LHCN-M2 (cell line): ENCODE results near the gene SMAP1. TPM values are rescaled to one million over a fixed set of nuclear protein-coding genes. Genes with fewer than 3 reads are reported as not detected.

ENCODE experiments used
- DNase-seq: peaks from one replicate; pipeline ENCODE4 v3.0.0-alpha.2; 2012; ENCODE audit warnings: low read depth
- total RNA-seq: library from RNA; depleted of rRNA; stranded (reverse); fragments of >200 nt; gene quantifications from 2 replicates; pipeline ENCODE4 v1.2.3, GENCODE V29; 2014

The SMAP1 gene
- total RNA-seq, 1 experiment from 2014 or later = 21.0 TPM

DNA sequence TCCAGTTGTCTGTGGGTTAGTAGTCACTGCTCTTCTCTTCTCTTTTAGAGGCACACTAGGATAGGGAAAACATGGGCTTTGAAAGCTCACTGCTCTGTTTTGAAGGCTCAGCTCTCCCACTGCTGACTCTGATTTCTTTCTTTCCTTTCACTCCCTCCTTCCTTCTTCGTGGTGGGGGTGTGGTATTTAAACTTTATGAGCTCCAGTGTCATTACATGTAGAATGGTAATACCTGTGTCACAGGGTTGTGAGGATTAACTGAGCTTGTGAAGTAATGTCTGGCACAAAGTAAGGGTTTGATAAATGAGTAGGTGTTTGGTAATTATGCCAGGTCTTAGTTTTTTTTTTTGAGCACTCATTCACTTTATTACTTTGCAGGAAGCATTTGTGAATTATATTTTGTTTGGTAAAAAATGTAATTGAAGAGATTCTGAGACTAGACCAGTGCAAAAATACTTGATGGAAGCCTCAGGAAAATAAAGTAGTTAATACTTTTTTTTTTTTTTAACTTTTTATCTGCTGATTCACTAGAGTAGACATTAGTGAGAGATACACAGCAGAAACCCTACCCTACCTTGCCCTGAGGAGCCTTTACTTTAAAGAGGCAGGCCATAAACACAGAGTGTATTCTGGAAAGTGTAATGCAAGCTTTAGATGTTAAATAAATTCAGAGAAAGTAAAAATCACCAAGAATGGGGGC is 17.3 kb downstream of the SMAP1 start:
- no peak for DNase-seq

DNA sequence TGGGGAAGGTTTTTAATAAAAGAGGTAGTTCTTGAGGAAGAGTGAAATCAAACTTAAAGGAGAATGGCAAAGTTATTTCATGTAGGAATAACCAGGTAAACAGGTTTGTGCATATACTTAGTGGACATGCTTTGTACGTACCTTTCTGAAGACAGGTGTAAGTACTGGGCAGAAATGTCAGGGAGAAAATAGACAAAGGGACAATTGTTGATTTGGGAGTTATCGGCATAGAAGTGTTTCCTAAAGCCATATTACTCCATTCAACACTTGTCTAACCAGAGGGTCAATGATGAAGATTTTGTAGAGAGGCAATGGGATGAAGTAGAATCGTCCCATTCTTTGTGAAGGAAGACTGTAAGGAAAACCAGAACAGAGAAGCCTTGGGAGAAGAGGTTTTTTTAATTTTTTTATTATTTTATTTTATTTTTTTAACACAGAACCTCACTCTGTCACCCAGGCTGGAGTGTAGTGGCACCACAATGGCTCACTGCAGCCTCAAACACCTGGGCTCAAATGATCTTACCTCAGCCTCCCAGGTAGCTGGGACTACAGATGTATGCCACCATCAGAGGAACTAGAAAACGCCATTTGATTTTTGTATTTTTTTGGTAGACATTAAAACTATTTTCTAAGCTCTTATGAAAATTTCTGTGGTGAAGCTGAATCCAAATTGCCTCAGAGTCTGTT is 18.0 kb downstream of the SMAP1 start:
- DNase-seq = no peak

DNA sequence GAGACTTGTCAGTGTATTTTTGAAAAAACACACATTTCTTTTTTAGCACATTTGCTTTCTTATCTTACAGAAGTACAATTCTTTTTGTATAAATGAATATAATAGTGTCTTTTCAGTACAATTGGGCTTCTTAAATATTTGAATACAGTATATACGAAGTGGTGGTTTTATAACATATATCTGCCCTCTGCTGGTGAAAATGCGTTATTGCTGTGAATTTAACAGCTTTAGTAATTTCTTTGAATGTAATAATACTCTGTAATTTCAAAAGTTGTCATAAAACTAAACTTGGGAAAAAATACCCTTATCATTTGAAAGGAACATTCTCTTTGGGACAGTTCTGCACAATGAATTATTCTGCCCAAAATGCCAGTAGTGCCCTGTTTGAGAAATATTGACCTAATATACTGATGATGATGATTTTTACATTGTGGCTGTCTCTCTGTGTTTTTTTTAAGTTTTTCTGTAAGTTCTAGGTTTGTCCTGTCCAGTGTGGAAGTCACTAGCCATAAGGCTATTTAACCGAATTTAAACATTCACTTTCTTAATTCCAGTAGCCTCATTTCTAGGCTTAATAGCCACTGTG is 19.0 kb downstream of the SMAP1 start:
- peak; percentile 43 for DNase-seq

DNA sequence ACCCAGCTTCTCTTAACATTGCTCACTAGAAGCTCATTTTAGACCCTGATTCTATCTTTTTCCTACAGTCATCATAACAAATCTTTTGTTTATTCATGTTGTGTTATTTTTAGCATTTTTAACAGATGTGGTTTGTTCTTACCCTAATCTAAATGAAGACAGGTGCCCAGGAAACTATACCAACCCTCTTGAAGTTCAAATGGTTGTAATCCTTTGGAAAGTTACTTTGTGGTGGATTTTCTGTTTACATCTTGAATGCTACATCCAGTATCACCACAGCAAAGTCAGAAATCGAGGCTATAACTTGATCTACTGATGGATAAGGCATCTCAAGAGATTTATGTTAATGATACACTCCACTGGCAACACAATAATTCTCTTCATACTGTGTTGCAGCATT is 26.2 kb downstream of the SMAP1 start:
- no peak for DNase-seq

DNA sequence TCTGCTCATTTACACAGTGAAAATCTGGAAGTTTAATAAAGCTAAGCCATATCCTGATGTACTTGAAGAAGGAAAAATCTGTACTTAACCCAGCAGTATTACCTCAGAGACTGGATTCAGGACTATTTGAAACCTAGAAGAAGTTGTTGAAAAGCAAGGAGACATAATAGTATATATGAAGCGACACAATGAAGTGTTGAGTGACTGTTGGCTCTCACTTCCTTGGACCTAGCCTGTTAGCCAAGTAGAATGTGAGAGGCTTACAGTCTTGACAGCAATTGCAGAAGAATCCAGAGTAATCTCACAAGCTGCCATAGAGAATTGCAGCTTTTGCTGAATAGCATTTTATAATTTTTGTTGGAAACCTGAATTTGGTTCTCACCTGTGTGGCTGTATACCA is 26.7 kb downstream of the SMAP1 start:
- no peak for DNase-seq

DNA sequence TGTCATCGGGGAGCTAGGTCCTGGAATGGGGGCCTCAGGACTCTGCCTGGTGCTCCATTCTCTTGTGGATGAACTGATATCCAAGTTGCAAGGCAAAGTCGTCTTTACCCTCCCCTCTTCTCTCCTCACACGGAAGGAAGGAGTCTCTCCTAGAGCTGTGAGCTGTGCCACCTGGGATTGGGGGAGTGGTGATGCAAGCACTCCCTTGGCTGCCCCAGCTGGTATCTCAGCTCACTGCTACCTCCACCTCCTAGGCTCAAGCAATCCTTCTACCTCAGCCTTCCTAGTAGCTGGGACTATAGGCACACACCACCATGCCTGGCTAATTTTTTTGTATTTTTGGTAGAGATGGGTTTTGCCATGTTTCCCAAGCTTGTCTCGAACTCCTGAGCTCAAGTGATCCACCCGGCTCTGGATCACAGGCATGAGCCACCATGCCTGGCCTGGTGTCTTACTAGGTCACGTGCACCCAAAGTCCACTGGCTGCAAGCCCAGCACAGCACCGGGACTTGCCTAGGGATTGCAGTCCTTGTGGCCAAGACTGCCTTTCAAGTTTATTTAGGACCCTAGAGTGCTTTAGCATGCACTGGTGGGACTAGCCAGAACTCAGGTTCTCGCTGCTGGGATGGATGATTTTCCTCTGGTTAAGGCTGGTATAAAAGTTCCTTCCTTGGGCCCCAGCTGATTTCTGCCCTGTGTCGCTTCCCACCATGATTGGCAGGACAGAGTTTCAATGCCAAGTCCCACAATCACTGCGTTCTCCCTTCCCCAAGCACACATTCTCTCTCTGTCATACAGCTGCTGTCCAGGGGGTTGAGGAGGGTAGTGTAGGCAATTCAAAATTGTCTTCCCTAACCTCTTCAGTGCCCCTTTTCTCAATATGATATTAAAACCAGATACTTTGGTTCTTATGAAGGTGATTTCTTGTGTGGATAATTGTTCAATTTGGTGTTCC is 33.5 kb downstream of the SMAP1 start:
- no peak for DNase-seq

DNA sequence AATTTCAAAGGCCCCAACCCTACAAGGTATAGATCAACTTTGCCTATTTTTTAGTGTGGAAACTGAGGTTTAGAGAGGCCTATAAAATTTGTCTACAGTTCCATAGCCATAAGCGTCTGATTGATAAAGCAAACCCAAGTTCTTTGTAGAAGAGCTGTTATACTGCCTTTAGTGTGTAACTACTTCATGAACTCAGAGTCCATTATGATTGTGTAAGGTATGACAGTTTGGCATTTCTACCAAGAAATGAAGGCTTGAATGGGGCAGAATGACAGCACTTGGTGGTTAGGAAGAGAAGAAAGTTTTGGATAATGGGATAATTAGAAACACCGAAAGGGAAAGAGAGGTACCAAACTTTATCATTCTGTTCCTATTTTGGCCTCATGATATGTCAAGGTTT is 38.1 kb downstream of the SMAP1 start:
- DNase-seq = no peak

DNA sequence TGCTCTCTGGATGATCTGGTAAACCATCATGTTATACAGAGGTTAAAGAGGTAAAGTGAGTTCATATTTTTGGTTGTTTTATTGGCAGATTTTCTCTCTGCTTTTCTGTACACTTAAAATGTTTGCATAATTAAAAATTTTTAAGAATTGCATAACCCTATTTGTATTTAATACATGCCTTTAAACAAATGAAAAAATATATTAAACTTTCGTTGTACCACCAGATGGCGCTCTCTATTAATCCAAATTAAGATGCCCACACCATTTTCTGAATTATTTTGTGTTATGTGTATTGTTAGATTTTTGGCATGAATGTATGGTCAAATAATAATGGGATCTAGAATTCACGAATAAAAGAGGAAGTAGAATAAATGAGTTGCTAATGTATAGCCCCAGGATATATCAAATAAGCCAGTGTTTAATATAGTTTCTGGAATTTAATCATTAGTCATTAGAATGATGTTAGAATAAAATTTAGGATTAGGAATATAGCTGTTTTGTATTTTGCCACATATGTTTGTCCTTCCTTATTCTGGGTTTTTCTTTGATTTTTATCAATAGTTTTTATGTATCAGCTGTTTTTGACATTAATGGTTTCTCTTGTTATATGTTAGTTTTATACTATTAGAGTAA is 38.9 kb downstream of the SMAP1 start:
- DNase-seq = peak; percentile 38

DNA sequence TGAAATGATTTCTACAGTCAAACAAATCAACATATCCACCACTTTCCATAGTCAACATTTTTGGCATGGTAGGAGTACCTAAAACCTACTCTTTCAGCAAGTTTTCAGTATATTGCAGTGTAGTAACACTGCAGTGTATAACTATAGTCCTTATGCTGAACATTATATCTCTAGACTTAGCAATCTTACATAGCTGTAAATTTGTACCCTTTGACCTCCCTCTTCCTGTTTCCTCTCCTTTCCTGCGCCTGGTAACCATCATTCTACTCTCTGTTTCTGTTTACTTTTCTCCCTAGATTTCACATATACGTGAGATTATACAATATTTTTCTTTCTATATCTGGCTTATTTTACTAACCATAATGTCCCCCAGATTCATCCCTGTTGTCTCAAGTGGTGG is 40.2 kb downstream of the SMAP1 start:
- no peak for DNase-seq

DNA sequence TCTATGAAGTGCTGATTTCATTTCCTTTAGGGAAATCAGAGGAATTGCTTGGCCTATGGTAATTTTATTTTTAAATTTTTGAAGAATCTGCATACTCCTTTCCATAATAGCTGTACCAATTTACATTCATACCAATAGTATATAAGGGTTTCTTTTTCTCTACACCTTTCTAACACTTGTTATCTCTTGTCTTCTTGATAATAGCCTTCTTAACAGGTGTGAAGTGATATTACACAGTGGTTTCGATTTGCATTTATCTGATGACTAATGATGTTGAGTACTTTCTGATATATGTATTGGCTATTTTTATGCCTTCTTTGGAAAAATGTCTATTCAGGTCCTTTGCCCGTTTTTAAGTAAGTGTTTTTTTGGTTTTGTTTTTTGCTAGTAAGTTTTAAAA is 40.8 kb downstream of the SMAP1 start:
- DNase-seq = no peak

DNA sequence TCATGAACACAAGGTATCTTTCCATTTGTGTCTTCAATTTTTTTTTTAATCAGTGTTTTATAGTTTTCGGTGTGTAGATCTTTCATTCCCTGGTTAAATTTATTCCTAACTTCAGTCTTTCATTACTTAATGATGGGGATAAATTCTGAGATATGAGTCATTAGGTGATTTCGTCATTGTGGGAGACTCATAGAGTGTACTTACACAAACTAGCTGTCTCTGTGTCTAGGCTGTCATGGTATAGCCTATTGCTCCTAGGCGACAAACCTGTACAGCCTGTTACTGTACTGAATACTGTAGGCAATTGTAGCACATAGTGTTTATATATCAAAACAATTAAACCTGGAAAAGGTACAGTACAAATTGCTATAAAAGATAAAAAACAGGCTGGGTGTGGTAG is 42.1 kb downstream of the SMAP1 start:
- DNase-seq = peak; percentile 62

DNA sequence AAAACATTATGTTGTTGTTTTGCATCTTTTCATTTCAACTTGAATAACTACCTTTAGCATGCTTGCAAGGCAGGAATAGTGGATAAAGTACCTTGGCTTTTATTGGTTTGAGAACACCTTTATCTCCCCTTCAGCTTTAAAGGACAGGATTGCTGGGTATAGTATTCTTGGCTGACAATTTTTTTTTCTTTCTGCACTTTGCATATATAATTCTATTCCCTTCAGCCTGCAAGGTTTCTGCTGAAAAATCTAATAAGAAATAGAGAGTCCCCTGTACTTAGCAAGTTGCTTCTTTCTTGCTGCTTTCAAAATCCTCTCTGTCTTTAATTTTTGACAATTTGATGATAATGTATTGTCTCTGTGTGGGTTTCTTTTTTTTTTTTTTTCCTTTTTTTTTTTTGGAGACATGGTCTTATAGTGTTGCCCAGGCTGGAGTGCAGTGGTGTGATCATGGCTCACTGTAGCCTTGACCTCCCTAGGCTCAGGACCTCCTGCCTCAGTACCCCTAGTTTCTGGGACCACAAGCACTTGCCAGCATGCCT is 47.1 kb downstream of the SMAP1 start:
- DNase-seq = no peak

DNA sequence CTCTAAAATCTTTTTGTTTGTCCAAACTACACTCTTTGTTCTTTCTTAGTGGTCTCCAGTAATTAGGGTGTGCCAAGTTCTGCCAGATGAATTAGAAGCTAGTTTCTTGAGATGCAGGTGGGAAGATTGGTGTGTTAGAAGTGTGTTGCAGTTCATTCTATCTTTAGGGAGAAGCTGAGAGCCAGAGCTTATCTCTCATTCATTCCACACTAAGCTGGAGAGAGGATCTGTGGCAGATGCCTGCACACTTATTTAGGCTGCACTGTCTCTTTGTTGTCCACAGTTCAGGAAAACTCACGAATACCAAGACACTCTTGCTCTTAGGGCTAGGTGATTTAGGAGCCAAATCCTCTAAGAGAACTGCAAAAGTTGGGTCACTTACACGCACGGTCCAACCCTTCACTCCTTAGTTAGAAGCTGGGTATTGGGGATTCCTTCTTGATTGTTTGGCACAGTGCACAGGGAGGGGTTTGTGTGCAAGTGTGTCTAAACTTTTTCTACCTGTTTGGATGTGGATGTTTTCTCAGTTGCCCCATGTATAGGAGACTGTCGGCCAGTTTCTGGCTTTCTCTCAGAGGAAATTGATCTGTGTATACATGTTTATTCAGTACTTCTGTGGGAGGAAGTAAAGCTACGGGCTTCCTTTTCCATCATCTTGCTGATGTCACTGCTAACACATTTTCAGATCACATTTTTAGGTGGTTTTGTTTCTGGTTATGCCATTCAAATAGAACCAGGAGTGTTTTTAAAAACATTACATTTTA is 49.5 kb downstream of the SMAP1 start:
- no peak for DNase-seq

DNA sequence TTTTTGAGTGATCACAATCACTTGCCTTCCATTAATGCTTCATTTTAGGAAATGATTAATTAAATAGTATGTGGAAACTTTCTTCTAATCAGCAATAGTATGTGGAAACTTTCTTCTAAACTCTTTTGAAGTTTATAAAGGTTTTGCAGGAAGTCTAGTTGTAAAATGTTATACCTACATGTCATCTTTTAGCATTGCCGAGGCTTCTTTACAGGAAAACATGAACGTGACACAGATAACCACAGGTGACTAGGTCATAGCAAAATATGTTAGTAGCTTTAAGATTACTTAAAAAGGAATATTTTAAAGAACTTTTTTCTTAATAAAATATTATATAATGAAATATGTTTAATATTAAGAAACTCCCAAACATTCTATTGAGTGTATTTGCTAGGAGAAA is 56.8 kb downstream of the SMAP1 start:
- no peak for DNase-seq

DNA sequence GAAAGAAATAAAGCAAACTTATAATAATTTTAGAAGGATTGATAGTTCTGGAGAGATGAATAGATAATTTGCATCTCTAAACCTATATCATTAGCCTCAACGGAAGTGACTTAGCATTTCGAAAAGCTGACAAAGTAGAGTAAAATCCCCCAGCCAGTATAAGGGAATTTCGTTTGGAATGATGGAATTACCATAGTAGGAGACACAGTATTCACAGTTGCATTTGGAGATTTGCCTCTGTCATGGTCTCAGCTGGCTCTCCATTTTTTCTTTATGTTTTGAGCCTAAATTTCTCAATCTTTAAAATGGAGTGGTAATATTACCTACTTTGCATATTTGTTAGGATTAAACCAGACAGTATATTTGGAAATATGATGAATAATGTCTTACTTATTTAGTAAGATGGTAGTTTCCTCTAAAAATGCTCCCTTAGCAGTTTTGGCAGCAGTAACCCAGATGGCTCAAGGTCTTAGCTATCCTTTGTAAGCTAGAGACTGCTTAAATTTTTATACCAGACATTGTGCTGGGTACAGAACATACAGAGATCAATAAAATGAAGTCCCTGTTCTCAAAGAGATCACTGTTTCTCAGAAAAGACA is 58.2 kb downstream of the SMAP1 start:
- peak; percentile 2 for DNase-seq

DNA sequence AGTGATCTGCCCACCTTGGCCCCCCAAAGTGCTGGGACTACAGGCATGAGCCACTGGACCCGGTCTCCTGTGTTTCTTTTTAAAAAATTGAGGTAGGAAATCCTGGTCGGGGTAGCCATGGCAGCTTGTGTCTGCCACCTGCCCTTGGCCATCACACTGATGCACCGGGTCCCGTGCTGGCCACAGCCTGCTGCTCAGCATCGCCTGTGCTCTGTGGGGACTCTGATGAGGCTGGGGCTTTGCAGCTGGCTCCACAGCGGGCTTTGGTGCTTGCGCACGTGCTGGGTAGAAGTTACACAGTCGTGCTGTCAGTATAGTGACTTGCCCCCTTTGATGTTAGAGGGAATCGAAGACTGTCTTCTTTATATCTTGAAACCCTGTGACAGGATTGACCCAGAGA is 66.7 kb downstream of the SMAP1 start:
- DNase-seq = no peak

DNA sequence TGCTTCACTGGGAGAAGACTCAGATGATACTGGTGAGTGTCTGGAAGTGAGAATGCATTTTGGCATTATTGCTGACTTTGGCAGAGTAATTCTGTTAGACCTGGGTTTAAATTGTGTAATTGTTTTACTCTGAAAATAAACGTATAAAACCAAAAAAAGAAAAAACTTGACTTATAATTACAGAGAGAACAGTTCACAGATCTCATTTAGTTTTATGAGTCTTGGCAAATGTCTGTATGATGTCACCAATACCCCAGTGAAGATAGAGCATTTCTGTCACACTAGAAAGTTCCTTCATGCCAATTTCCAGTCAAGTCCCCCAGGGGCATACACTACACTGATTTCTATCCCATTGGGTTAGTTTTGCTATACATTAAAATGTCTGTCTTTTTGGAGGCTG is 67.3 kb downstream of the SMAP1 start:
- DNase-seq = no peak

DNA sequence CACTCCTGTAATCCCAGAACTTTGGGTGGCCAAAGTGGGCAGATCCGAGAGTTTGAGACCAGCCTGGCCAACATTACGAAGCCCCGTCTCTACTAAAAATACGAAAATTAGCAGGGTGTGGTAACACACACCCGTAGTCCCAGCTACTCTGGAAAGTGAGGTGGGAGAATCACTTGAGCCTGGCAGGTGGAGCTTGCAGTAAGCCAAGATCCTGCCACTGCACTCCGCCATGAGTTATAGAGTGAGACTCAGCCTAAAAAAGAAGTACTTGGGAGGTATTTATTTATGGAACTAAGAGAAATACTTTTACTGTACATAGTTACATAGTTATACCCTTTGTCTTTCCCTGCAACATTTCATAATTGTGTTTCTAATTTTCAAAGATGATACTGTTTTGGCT is 67.8 kb downstream of the SMAP1 start:
- no peak for DNase-seq

DNA sequence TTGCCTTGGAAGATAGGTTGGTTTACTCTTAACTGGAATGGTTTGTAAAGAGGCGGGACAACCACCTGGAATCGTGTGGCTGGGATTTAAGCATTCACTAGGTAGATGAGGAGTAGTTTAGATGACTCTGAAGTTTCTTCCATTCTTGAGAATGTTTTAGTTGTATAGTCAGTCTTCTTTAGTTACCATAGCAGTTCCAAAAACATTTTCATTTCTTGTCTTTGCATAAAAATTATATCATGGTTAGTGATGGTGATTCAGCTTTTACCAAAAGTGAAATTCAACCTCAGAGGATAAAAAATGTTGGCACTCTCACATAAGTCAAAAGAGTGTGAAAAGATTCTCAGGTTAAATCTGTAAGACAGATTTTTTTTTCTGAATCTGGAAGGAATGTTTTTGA is 70.3 kb downstream of the SMAP1 start:
- peak; percentile 11 for DNase-seq

DNA sequence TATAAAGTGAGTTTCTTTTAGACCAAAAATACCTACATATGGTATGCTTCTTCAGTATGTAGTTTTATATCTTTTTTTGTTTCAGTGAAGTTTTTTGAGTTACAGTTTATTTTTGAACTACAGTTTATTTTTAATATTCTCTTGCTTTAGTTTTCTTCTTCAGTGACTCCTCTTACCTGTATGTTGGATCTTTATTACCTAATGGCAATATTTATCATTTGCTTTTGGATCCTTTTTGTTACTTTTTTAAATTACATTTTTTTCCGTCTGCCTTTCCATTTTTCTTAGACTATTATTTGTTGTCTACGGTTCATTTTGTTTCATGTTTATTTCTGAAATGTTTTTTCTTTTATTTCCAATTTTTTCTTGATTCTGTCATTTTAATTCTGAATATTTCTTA is 71.9 kb downstream of the SMAP1 start:
- DNase-seq = no peak
